Jurkat, Clone E6-1 (cell line): ENCODE data around the gene CTDSPL.

Source experiments
- DNase-seq: peaks from one replicate; pipeline ENCODE4 v3.0.0-alpha.2; 2011; ENCODE audit warnings: low read depth, low spot score
- H3K4me3 ChIP-seq: 2 replicates; pipeline ENCODE4 v1.5.1; 2011; ENCODE audit warnings: mild to moderate bottlenecking, low read length, control low read depth, moderate library complexity

Gene CTDSPL

DNA sequence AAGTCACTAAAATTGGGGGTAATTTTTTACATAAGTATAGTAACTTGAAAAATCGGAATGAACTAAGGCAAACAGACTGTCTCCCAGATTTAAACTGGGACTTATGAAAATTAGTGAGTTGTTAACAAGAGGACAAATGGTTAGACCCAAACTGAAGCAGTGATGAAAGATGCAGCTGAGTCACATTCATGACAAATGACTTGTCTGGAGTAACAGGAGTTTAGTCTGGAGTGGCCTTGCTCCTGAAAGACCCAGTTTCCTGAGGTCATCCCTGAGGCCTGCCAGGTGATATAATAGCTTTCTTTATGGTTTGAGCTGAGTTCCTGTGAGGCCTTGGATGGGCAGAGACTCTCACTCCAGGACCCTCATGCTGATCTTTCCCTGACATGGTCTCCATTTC is 9.6 kb upstream of the CTDSPL start:
- H3K4me3 ChIP-seq = no peak overlapping the region
- DNase-seq = no peak

DNA sequence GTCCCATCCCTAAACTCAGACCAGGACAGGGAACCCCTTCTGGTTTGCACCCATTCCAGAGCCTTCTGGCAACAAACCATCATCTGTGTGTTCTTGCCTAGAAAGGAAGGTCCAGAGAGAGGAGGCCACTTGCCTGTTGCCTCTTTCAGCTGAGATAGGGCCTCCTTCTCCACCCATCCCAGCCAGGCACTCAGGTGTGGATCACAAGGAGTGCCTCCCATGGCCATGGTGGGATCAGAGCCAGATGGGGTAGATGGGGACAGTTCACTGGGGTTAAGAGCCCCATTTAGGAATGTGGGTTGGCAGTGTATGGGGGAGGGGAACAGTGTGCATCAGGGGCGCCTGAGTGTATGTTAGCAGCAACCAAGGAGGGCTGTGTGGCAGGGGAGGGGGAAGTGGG is 8.9 kb upstream of the CTDSPL start:
- no peak for DNase-seq
- H3K4me3 ChIP-seq = no peak overlapping the region

DNA sequence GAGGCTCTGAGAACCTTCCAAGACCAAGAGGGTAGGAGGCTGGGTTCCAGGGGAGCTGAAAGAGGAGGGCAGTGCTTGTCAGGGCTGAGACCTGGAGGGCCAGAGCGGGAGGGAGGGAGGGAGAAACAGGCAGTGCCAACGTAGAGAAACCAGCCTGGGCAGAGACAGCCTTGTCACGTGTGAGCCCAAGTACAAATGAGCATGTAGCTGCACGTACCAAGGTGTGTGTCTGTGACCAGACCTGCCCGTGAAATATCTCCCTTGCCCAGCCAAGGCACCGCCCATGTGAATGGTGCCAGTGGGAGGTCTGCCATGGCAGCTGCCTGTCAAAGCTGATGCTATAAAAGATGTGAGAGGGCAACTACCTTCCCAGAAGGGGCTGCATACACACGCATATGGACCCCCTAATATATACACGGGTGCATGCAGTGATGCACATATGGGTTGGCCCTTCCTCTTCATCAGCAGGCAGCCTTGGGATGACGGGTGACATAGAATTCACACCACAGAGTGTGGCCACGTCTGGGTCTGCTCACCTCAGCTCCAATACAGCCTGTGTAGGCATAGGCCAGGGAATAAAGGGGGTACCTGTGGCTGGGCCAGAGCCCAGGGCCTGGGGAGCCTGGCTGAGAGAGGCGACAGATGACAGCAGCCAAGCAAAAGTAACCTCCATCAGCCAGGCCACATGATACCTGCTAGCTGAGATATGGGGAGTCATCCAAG is 7.8 kb upstream of the CTDSPL start:
- H3K4me3 ChIP-seq = no peak overlapping the region
- DNase-seq = no peak

DNA sequence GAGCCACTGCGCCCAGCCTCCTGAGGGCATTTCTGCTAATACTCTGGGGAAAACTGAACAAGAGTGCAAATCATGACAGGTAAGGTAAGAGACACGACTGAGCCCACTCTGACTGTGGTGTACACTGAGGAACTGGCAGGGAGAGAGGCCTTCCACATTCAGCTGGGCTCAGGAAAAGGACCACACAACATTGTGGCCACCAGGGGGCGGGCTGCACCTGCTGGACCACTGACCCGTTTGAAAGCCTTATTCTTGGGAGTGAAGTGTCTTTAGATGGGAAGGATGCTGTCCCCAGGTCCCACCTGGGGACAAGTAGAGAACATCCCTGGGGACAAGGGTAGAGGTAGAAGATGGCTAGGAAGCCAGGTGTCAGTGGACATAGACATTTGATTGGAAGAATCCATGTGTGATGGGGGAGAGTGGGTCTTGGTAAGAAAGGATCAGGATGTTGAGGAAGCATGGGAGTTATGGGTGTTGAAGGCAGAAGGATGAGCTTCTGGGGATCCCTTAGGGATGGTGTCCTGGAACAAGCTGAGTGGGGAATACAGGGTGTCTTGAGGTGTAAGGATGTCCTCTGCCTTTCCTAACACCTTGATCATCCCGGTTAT is 6.2 kb upstream of the CTDSPL start:
- H3K4me3 ChIP-seq = no peak overlapping the region
- DNase-seq = peak; percentile 49

DNA sequence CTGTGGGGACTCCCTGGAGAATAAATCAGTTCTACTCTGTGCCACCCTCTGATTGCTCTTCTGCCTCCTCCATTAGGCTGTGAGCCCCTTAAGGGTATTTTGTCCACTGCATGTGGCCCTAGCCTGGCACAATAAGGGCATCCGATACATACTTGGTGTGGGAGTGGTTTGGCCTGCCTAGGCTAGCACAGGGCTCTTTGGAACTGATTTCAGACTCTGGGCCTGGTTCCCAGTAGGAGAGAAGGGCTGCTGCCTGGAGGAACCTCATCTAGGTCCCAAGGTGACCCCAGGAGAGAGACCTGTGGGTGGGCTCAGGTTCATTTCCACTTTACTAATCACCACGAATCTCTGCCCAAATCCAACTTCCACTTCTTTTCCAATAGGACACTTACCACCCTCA is 5.3 kb upstream of the CTDSPL start:
- no peak overlapping the region for H3K4me3 ChIP-seq
- DNase-seq = no peak

DNA sequence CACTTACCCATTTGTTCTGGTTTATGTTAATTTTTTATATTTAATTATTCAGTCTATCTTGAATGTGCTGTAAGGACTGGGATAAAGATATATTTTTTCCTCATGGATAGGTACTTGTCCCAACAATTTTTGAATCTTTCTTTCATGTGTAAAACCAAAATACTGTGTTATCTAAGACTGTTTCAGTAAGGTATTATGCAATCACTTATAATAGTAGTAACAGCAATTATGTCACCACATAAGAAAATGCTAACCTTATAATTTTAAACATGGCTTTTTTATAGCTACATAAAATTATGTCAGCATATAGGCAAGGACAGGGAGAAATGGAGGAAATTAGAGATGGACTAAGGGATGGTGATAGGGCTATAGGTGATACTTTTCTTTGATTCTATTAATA is 2.9 kb upstream of the CTDSPL start:
- H3K4me3 ChIP-seq = no peak overlapping the region
- DNase-seq = no peak

DNA sequence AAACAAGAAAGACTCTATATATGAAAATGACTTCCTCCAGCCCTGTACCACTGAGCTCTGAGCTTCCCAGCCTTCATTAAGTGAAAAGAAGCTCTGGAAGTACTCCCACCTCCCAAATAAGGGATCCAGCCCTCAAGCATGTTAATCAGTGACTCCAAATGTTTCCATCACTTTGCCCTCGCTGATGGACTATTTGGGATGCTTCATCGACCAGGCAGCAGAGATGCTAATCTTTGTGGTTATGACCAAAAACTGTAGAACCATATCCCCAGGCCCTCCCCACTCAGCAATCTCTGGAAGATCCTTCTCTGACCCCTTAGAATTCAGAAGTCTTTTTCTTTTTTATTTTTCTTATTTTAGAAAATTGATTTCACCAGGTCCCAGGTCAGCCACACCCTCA is 2.3 kb upstream of the CTDSPL start:
- DNase-seq = no peak
- no peak overlapping the region for H3K4me3 ChIP-seq

DNA sequence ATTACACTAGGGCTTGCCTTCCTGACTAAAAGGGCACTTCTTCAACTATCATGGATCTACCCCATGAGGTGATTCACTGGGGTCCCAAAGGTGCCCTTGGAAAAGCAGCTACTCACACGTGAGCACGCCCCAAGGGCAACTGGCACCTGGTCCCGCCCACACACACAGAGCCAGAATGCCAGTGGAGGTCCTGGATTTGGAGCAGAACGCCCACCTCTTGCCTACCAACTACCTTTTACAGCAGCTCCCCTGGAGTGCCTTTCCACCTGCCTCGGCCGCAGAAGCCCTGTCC is 1.8 kb upstream of the CTDSPL start:
- H3K4me3 ChIP-seq = peak overlapping the region; percentile 62

DNA sequence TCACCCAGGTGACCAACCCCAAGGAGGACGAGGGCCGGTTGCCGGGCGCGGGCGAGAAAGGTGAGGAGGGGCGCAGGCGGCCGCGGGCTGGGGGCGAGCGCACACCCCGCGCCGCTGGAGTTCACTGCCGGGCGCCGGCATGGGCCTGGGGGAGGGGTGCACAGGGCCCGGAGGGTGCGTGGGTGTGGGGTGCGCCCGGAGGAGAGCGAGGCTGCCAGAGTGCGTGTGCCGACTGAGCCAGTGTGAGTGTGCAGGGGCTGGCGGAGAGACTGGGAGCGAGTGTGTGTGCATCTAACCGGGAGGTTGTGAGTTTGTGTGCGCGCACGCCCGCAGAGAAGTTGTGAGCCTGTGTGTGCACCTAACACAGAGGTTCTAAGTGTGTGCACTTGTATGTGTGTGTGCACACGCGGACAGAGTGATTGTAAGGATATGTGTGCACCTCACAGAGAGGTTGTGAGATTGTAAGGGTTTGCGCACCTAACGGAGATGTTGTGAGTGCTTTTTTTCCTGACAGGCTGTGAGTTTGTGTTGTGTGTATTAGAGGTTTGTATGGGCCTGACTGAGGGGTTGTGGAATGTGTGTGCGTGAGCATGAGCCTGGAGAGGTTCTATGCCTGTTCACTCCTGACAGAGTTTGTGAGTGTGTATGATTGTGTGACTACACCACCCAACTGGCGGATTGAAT is 681 bp downstream of the CTDSPL start:
- peak overlapping the region; percentile 60 for H3K4me3 ChIP-seq
- no peak for DNase-seq

More for the DNA sequence above, 1.8 kb upstream of the CTDSPL start:
- no peak for DNase-seq

DNA sequence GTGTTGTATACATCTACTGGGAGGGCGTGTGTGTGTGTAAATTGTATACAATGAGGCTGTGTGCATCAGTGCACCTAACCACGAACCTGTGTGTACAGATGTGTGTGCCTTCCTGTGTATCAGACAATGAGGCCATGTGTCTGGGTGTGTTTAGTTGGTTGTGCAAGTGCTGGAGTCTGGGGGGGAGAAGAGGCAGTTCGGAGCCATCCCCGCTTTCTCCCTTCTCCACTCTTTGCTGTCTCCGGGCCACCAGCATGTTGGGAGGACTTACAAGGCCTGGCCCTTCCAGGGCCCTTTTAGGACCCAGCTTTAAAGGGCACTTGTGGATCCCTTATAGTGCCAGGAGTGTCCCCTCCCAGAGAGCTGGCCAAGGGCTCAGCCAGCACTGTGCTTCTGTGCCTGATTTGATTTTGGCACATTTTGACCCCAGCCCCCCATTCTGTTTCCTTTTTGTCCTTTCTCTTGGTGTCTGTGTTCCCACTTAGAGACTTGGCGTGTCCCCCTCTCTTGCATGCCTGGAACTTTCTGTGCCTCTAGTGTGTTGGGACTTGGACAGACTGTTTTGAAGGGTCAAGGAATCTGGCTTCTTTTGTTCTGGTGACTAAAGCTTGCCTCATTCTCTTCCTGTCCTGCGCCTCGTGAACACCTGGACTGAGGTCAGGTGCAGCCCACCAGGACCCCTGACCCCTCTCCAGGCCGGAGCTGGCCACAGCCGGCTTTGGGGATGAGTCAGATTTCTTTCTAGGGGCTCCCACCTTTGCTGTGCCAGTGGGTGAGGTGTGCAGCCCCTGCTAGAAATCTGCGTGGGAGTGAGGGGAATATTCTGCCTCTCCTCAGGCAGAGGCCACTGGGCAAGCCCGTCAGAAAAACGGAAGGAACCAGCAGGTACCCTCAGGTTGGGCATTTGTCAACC is 1.5 kb downstream of the CTDSPL start:
- DNase-seq = no peak
- peak overlapping the region; percentile 60 for H3K4me3 ChIP-seq

DNA sequence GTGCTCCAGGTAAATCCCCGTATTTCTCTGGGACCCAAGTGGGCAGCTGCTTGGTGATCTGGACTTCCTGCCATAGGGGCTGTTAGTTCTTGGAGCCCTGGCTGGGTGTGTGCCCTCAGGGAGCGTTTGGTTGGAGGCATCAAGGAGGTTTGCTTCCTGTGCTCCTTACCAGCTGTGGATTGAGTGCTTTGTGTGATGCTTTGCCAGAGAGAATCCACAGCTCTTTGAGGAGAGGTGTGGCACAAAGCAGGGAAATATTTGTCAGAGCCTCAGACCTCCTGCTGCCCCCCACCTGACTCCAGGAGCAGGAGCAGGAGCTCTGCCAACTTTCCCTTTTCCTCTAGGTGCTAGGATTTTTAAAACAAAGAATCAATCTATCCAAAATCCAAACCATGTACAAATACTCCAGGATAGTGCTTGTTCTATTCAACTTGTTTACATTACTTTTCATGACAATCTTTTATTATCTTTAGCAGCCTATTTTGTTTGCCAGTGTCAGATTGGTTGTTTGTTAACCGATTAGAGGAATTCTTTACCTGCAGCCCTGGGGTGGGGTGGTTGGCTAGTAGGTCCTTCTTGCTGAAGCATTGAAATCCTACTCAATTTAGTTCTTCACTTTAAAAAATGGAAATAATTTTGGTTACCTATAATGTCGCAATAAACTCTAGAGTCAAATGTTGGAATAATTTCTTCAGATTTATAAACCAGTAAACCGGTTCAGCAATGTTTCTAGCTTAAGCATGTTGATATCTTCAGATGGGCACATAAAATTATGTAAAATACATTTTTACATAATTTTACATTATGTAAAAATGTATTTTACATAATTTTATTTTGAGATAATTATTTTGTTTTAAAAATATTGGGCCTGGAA is 2.5 kb downstream of the CTDSPL start:
- DNase-seq = no peak
- no peak overlapping the region for H3K4me3 ChIP-seq

DNA sequence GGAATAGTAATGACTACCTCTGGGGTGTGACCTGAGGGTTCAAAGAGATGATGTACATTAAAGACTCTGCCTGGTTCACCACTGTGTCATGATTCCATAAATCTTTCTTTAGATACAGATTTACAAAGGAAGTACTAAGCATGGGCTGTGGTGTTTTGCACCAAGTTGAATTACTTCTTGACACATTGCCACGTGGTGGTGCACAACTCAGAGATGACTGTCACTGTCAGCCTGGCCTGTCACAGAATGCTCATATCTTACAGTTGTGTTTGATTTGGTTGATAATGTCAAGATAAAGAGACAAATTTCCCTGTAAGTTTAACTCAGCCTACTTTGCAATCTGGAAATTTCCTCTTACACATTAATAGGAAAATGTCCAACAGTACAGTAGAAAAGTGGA is 3.2 kb downstream of the CTDSPL start:
- DNase-seq = peak; percentile 60
- H3K4me3 ChIP-seq = no peak overlapping the region

DNA sequence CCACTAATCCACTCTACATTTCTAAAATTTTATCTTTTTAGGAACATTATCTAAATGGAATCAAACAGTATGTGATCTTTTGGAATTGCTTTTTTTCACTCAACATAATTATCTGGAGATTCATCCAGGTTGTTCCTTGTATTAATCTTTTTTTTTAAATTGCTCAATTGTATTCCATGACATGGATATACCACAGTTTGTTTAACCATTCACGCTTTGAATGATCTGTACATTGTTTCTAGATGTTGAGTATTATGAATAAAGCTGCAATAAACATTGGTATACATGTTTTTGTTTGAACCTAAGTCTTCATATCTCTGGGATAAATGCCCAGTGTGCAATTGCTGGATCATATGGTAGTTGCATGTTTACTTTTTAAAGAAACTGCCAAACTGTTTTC is 5.5 kb downstream of the CTDSPL start:
- H3K4me3 ChIP-seq = no peak overlapping the region

DNA sequence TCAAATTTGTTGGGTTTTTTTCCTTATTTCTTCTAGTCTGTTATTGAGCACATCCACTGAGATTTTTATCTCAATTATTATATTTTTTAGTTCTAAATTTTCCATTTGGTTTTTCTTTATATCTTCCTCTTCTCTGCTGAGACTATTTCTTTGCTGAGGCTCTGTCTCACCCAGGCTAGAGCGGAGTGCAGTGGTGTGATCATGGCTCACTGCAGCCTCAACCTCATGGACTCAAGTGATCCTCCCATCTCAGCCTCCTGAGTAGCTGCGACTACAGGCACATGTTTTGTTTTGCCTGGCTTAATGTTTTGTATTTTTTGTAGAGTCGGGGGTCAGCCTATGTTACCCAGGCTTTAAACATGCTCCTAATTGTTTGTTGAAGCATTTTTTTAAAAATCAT is 10.2 kb downstream of the CTDSPL start:
- H3K4me3 ChIP-seq = no peak overlapping the region
- DNase-seq = no peak

More for the DNA sequence above, 5.5 kb downstream of the CTDSPL start:
- no peak for DNase-seq

DNA sequence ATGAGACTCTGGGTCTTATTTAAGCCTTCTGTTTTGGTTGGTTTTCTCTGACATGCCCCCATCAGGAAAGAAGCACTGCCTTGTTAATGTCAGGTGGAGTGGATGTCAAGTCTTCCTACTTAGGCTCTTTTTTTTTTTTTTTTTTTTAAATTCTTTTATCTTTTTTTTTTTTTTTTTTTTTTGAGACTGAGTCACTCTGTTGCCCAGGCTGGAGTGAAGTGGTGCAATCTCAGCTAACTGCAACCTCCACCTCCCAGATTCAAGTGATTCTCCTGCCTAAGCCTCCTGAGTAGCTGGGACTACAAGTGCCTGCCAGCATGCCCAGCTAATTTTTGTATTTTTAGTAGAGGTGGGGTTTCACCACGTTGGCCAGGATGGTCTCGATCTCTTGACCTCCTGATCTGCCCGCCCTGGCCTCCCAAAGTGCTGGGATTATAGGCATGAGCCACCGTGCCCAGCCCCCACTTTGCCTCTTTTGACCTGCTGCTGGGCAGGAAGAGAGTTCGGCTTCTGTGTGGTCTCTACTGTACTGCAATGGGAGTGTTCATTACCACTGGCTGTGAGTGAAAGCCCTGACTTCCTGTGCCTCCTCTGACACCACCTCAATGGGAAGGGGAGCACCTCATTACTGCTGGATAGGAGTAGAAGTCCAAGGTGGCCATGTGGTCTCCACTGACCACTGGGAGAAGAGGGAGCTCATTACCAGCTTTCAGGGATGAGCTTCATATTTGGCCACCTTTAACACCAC is 10.9 kb downstream of the CTDSPL start:
- no peak overlapping the region for H3K4me3 ChIP-seq
- no peak for DNase-seq

DNA sequence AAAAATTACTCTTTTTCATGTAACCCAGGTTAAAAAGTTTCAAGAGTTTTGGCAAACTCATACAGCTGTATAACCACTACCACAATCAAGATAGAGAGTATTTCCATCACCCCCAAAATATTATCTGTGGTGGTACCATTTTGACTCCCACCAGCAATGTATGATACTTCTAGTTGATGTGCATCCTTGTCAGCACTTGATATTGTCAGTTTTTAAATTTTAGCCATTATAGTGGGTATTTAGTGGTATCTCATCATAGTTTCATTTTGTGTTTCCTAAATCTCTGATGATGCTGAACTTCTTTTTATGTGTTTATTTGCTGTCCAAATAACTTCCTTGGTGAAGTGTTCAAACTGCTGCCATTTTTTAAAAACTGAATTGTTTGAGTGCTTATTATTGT is 14.6 kb downstream of the CTDSPL start:
- no peak overlapping the region for H3K4me3 ChIP-seq
- no peak for DNase-seq

DNA sequence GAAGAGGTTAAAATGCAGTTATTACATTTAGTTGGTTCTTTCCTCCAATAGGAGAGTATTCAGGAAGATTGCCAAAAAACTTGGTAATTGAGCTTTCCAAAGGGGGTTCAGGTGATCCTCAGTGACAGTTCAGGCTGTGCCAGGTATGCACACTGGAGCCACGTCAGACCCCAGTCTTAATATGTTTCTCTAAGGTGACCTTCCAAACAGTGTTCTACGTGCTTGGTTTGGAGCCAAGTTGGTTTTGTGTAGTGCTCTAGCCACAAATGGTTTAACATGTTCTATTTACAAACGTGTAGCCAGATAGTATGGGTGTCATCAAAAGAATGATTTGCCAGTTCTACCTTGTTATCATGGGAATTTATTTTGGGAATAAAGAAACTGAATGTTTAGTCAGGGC is 21.0 kb downstream of the CTDSPL start:
- H3K4me3 ChIP-seq = no peak overlapping the region
- DNase-seq = no peak

DNA sequence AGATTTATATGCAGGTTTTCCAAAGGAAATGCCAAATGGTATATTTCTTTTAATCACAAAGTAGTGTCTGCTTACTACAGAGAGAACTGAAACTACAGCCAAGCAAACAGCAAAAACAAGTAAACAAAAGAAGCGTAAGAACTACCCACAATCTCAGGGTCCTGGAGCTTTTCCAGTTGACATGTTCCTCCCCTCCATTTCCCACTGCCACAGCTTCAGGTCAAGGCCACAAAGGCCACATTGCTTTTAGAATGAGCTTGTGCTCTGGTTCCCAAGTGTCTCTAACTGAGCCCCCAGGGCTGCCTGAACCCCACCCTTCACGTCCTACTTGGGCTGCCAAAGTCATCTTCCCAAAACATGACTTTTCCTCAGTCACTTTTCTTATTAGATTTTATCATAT is 24.1 kb downstream of the CTDSPL start:
- H3K4me3 ChIP-seq = no peak overlapping the region
- DNase-seq = no peak
